Gastroesophageal sphincter (tissue), 3 donors: ENCODE data around the gene RGS21.

Experiments
- POLR2A ChIP-seq, 2 donors: fragments of 450-650 bp; IDR thresholded peaks; one replicate each; pipeline ENCODE4 v1.6.1; 2017; ENCODE audit warnings: antibody characterized with exemption in 2 of 2, mild to moderate bottlenecking in 2 of 2, moderate library complexity in 1 of 2
- TF ChIP-seq, protein P1 (sequence below), 4 experiments: fragments of 200-600 bp in 2 of 4; fragments of 450-650 bp in 2 of 4; sonication (generic) in 1 of 4; IDR thresholded peaks; one replicate each; pipeline ENCODE4 v1.5.1; 2017 to 2019; ENCODE audit warnings: antibody characterized with exemption in 4 of 4, mild to moderate bottlenecking in 2 of 4, moderate library complexity in 2 of 4

DNA sequence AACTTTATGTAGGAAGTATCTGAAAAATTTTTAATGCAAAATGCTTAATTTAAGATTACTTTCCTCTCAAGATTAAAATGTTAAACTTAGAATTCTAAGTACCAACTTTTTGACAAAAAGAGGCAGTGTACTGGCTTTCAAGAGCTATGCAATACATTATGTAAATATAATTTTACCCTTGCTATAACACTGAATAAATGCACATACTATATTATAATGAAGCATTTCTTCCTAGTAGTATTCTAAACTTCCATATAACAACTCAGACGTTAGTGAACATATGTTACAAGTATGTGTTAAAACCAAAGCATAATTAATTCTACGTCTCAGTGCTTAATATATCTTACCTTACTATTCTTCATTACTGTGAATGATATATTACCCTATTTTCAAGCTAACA lies 58.5 kb downstream of the RGS21 start:
- TF ChIP-seq, protein P1, sequence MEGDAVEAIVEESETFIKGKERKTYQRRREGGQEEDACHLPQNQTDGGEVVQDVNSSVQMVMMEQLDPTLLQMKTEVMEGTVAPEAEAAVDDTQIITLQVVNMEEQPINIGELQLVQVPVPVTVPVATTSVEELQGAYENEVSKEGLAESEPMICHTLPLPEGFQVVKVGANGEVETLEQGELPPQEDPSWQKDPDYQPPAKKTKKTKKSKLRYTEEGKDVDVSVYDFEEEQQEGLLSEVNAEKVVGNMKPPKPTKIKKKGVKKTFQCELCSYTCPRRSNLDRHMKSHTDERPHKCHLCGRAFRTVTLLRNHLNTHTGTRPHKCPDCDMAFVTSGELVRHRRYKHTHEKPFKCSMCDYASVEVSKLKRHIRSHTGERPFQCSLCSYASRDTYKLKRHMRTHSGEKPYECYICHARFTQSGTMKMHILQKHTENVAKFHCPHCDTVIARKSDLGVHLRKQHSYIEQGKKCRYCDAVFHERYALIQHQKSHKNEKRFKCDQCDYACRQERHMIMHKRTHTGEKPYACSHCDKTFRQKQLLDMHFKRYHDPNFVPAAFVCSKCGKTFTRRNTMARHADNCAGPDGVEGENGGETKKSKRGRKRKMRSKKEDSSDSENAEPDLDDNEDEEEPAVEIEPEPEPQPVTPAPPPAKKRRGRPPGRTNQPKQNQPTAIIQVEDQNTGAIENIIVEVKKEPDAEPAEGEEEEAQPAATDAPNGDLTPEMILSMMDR (IDR thresholded peaks at IDR 0.05), result no peak
- no peak for TF ChIP-seq POLR2A (IDR thresholded peaks at IDR 0.05)
